ENCODE results near the gene HNRNPH2.

Gene HNRNPH2

GRCh38 chrX:101397779-101398178 lies 10.2 kb upstream of the HNRNPH2 start:
- DNase-seq (ENCODE audit: low spot score) = no peak

GRCh38 chrX:101398694-101399093 lies 9.3 kb upstream of the HNRNPH2 start:
- DNase-seq (ENCODE audit: low spot score) = no peak

GRCh38 chrX:101399825-101400224 lies 8.2 kb upstream of the HNRNPH2 start:
- no peak for DNase-seq (ENCODE audit: low spot score)

GRCh38 chrX:101407167-101407747 lies 765 bp upstream of the HNRNPH2 start:
- DNase-seq (ENCODE audit: low spot score) = no peak

GRCh38 chrX:101408532-101408841 lies 465 bp downstream of the HNRNPH2 start:
- no peak for DNase-seq (ENCODE audit: low spot score)

GRCh38 chrX:101409043-101409442 lies 1.0 kb downstream of the HNRNPH2 start:
- DNase-seq (ENCODE audit: low spot score) = no peak

- no peak for DNase-seq (ENCODE audit: low spot score)
Measured at GRCh38 chrX:101410461-101410860, 2.4 kb downstream of the HNRNPH2 start.

- no peak for DNase-seq (ENCODE audit: low spot score)
Measured at GRCh38 chrX:101411984-101412383, 4.0 kb downstream of the HNRNPH2 start.

- peak; percentile 70 for DNase-seq (ENCODE audit: low spot score)
Measured at GRCh38 chrX:101415180-101416145, 7.4 kb downstream of the HNRNPH2 start.

GRCh38 chrX:101416691-101417090 lies 8.7 kb downstream of the HNRNPH2 start:
- DNase-seq (ENCODE audit: low spot score) = no peak

- no peak for DNase-seq (ENCODE audit: low spot score)
Measured at GRCh38 chrX:101417190-101417589, 9.2 kb downstream of the HNRNPH2 start.

GRCh38 chrX:101417981-101418841 lies 10.2 kb downstream of the HNRNPH2 start:
- peak; percentile 37 for DNase-seq (ENCODE audit: low spot score)

- no peak for DNase-seq (ENCODE audit: low spot score)
Measured at GRCh38 chrX:101419489-101419888, 11.5 kb downstream of the HNRNPH2 start.

- DNase-seq (ENCODE audit: low spot score) = no peak
Measured at GRCh38 chrX:101427954-101428353, 19.9 kb downstream of the HNRNPH2 start.

GRCh38 chrX:101429934-101430333 lies 21.9 kb downstream of the HNRNPH2 start:
- DNase-seq (ENCODE audit: low spot score) = no peak

- no peak for DNase-seq (ENCODE audit: low spot score)
Measured at GRCh38 chrX:101430457-101431078, 22.5 kb downstream of the HNRNPH2 start.

GRCh38 chrX:101442085-101442484 lies 34.1 kb downstream of the HNRNPH2 start:
- DNase-seq (ENCODE audit: low spot score) = no peak

- DNase-seq (ENCODE audit: low spot score) = no peak
Measured at GRCh38 chrX:101449279-101449678, 41.3 kb downstream of the HNRNPH2 start.

GRCh38 chrX:101450085-101450484 lies 42.1 kb downstream of the HNRNPH2 start:
- no peak for DNase-seq (ENCODE audit: low spot score)

GRCh38 chrX:101450961-101451360 lies 42.9 kb downstream of the HNRNPH2 start:
- DNase-seq (ENCODE audit: low spot score) = no peak

GRCh38 chrX:101452056-101452455 lies 44.0 kb downstream of the HNRNPH2 start:
- DNase-seq (ENCODE audit: low spot score) = no peak

- DNase-seq (ENCODE audit: low spot score) = no peak
Measured at GRCh38 chrX:101460669-101461068, 52.6 kb downstream of the HNRNPH2 start.

Measured in CD4-positive, alpha-beta T cell treated with Interleukin-15 for 4 hours (primary cell).